KMS-11 (cell line): ENCODE results near the gene TACC3.

Experiments used
- H2AFZ ChIP-seq: fragments of 200-600 bp; sonication (generic); 2 replicates; pipeline ENCODE4 v1.6.1; 2016; ENCODE audit warnings: antibody characterized with exemption, mixed run types, low read depth
- H3K27ac ChIP-seq: fragments of 200-600 bp; sonication (generic); 2 replicates; pipeline ENCODE4 v1.6.1; 2016; ENCODE audit warnings: mild to moderate bottlenecking, mixed run types
- H3K27me3 ChIP-seq: fragments of 200-600 bp; sonication (generic); 2 replicates; pipeline ENCODE4 v1.6.1; 2017; ENCODE audit warnings: mild to moderate bottlenecking, low read depth, mixed run types, moderate library complexity; ENCODE audit not compliant: insufficient read depth
- H3K36me3 ChIP-seq: fragments of 200-600 bp; sonication (generic); 2 replicates; pipeline ENCODE4 v1.6.1; 2017; ENCODE audit warnings: mild to moderate bottlenecking, mixed run types; ENCODE audit not compliant: insufficient read depth
- H3K4me1 ChIP-seq: fragments of 200-600 bp; sonication (generic); 2 replicates; pipeline ENCODE4 v1.6.1; 2016; ENCODE audit warnings: mild to moderate bottlenecking, low read depth, mixed run types; ENCODE audit not compliant: poor library complexity, severe bottlenecking
- H3K4me2 ChIP-seq: fragments of 200-600 bp; sonication (generic); 2 replicates; pipeline ENCODE4 v1.7.0; 2016; ENCODE audit warnings: mild to moderate bottlenecking, mixed run types
- H3K4me3 ChIP-seq: fragments of 200-600 bp; sonication (generic); IDR thresholded peaks from 2 replicates; pipeline ENCODE4 v1.6.1; 2017; ENCODE audit warnings: low read depth, low read length, mixed read lengths; ENCODE audit not compliant: insufficient read depth
- H3K79me2 ChIP-seq: fragments of 200-600 bp; sonication (generic); 2 replicates; pipeline ENCODE4 v1.6.1; 2016; ENCODE audit warnings: low read depth, mixed run types; ENCODE audit not compliant: insufficient read depth
- H3K9ac ChIP-seq: fragments of 200-600 bp; sonication (generic); 2 replicates; pipeline ENCODE4 v1.6.1; 2016; ENCODE audit warnings: mild to moderate bottlenecking, mixed run types
- H4K20me1 ChIP-seq: fragments of 200-600 bp; sonication (generic); 2 replicates; pipeline ENCODE4 v1.6.1; 2016; ENCODE audit warnings: mild to moderate bottlenecking, mixed run types; ENCODE audit not compliant: insufficient read depth
- TF ChIP-seq, protein P1 (sequence below): fragments of 200-600 bp; sonication (generic); conservative IDR thresholded peaks from 2 replicates; pipeline ENCODE4 v1.6.1; 2017; ENCODE audit warnings: low read depth, mild to moderate bottlenecking, antibody characterized with exemption, low read length, moderate library complexity, mixed read lengths

TACC3 gene

DNA sequence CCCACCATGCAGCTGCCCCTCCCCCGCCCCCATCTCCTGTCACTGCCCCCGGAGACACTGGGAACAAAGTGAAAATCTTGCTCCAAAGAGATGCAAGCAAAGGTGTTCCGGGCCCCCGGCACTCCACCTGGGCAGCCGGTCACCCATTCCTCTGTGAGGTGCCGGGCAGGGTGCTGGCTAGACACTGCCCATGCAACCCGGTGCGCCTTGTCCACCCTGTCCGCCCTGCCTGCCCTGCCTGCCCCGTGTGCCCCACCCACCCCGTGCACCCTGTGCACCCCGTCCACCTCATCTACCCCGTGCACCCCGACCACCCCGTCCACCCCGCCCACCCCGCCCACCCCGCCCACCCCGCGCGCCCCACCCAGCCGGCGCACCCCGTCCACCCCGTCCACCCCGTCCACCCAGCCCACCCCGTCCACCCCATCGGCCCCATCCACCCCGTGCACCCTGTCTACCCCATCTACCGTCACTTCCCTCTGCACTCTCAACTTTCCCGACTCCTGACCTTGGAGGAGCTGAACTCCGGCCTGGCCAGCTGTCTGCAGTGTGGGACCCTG lies 39.9 kb downstream of the TACC3 start:
- H3K4me2 ChIP-seq = no peak overlapping the region
- H3K79me2 ChIP-seq = no peaks in the 10 kb centered on the region
- no peak overlapping the region for H2AFZ ChIP-seq
- H4K20me1 ChIP-seq = no peaks in the 10 kb centered on the region
- TF ChIP-seq, protein P1, sequence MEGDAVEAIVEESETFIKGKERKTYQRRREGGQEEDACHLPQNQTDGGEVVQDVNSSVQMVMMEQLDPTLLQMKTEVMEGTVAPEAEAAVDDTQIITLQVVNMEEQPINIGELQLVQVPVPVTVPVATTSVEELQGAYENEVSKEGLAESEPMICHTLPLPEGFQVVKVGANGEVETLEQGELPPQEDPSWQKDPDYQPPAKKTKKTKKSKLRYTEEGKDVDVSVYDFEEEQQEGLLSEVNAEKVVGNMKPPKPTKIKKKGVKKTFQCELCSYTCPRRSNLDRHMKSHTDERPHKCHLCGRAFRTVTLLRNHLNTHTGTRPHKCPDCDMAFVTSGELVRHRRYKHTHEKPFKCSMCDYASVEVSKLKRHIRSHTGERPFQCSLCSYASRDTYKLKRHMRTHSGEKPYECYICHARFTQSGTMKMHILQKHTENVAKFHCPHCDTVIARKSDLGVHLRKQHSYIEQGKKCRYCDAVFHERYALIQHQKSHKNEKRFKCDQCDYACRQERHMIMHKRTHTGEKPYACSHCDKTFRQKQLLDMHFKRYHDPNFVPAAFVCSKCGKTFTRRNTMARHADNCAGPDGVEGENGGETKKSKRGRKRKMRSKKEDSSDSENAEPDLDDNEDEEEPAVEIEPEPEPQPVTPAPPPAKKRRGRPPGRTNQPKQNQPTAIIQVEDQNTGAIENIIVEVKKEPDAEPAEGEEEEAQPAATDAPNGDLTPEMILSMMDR = no peak
- no peak overlapping the region for H3K4me3 ChIP-seq
- no peak overlapping the region for H3K9ac ChIP-seq
- H3K27me3 ChIP-seq = peaks cover 6% of the 10 kb centered on the region; the same call in 1 of the 2 replicates
- H3K4me1 ChIP-seq = no peaks in the 10 kb centered on the region
- H3K27ac ChIP-seq = no peak overlapping the region
- no peaks in the 10 kb centered on the region for H3K36me3 ChIP-seq

DNA sequence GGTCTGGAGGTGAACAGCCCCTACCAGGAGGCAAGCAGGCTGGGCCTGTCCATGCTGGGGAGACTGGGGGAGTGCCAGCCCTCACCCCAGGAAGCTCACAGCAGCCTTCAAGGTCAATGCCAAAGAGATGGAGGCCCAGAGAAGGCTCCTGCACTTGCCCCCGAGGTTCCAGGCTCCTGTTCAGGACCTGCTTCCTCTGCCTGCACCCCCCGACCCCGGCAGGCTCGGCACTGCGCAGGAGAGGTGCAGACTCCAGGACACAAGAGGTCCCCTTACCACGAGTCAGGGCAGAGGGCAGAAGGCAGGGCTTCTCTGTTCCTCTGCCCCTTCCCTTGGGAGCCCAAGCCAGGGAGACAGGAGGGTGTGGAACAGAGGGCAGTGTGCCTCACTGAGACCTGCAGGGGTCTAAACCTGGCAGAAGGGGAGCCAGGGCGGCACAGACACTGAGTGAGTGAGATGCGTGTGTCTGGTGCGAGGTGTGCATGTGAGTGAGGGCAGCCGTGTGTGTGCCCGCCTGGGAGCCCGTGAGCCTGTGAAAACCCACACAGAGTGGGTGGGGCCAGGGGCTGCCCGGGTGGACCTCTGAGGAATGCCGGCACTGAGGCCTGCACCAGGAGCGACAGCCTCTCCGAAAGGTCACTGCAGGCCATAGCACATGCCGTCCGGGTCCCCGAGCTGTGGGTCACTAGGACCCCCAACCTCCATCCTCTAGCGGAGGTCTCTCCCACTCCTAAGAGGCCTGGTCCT lies 41.1 kb downstream of the TACC3 start:
- Histone ChIP-seq H3K4me3 (no peak overlapping the region), H3K79me2 (no peaks in the 10 kb centered on the region), H4K20me1 (no peaks in the 10 kb centered on the region), H2AFZ (no peak overlapping the region), H3K27me3 (peaks cover 6% of the 10 kb centered on the region; the same call in 1 of the 2 replicates), H3K4me1 (no peaks in the 10 kb centered on the region), H3K4me2 (no peak overlapping the region), H3K27ac (no peak overlapping the region), H3K9ac (no peak overlapping the region), H3K36me3 (no peaks in the 10 kb centered on the region)
- TF ChIP-seq, protein P1 = no peak

DNA sequence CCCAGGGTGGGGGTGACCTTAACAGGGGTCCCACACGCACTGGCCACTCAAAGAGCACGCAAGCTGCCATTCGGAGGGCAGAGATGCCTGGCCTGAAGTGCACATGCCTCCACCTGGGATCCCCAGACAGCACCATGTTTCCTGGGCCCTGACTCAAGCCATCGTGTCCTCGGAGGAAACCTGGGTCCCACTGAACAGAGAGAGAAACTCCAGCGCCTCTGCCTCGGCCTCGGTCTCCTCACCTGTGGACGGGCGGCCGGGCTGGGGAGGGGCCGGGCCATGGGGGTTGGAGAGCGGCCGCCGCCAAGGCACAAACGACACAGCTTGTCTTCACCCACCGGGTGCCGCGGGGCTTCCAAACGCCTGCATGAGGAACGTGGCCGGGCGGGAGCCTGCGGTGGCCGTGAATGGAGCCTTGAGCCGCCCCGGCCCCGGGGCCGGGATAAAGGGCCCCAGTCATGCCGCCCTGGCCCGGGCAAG lies 41.8 kb downstream of the TACC3 start:
- H3K4me2 ChIP-seq = no peak overlapping the region
- H3K4me1 ChIP-seq = no peaks in the 10 kb centered on the region
- H3K36me3 ChIP-seq = no peaks in the 10 kb centered on the region
- no peak overlapping the region for H3K9ac ChIP-seq
- no peak overlapping the region for H3K27ac ChIP-seq
- TF ChIP-seq, protein P1 = no peak
- peaks cover 6% of the 10 kb centered on the region; the same call in 1 of the 2 replicates for H3K27me3 ChIP-seq
- H3K79me2 ChIP-seq = no peaks in the 10 kb centered on the region
- H4K20me1 ChIP-seq = no peaks in the 10 kb centered on the region
- H2AFZ ChIP-seq = no peak overlapping the region
- H3K4me3 ChIP-seq = no peak overlapping the region

DNA sequence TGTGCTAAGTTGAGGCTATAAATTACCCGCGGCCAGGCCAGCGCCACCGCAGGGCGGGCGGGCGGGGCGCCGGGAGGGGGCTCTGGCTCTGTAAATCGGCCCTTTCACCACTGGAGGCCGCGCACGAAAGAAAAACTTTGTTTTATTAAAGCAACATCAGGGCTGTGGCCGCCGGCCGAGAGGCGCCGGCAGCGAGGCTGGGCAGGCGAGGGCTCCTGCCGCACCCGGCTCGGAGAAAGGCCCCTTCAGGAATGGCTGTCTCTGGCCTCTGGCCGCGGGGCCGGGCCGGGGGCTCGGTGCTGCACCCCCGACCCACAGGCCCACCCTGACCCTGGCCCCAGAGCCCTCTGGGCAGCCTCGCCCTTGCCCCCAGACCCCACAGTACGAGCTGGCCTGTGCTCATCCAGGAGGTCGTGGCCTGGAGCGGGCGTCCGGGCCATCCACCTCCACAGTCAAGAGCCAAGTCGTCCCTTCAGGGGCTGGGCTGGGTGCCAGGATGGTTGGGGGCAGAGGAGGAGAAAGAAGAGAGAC lies 42.3 kb downstream of the TACC3 start:
- Histone ChIP-seq H3K27ac (no peak overlapping the region), H3K4me2 (no peak overlapping the region)

More for the DNA sequence above, 42.3 kb downstream of the TACC3 start:
- Histone ChIP-seq H3K36me3 (no peaks in the 10 kb centered on the region), H3K79me2 (no peaks in the 10 kb centered on the region), H3K4me3 (no peak overlapping the region), H3K27me3 (peaks cover 6% of the 10 kb centered on the region; the same call in 1 of the 2 replicates), H3K9ac (no peak overlapping the region), H3K4me1 (no peaks in the 10 kb centered on the region), H2AFZ (no peak overlapping the region), H4K20me1 (no peaks in the 10 kb centered on the region)
- TF ChIP-seq, protein P1 = no peak
